Measurements from ENCODE around the gene BIN2.

Gene BIN2

GRCh38 chr12:51368640-51369517 is 44.9 kb upstream of the BIN2 start:
- no peak overlapping the region for H3K4me3 ChIP-seq (ENCODE audit: low read depth, low read length)
- no peak for TF ChIP-seq CTCF (IDR thresholded peaks at IDR 0.05; ENCODE audit: low read depth, low read length, missing control alignments)
- DNase-seq (ENCODE audit: low read depth) = peak; percentile 95

GRCh38 chr12:51365276-51365675 is 41.3 kb upstream of the BIN2 start:
- no peak for TF ChIP-seq CTCF (IDR thresholded peaks at IDR 0.05; ENCODE audit: low read depth, low read length, missing control alignments)
- DNase-seq (ENCODE audit: low read depth) = no peak
- no peak overlapping the region for H3K4me3 ChIP-seq (ENCODE audit: low read depth, low read length)

GRCh38 chr12:51364001-51364400 is 40.0 kb upstream of the BIN2 start:
- no peak overlapping the region for H3K4me3 ChIP-seq (ENCODE audit: low read depth, low read length)
- TF ChIP-seq CTCF (IDR thresholded peaks at IDR 0.05; ENCODE audit: low read depth, low read length, missing control alignments) = no peak
- no peak for DNase-seq (ENCODE audit: low read depth)

GRCh38 chr12:51362747-51363342 is 38.9 kb upstream of the BIN2 start:
- no peak overlapping the region for H3K4me3 ChIP-seq (ENCODE audit: low read depth, low read length)
- no peak for TF ChIP-seq CTCF (IDR thresholded peaks at IDR 0.05; ENCODE audit: low read depth, low read length, missing control alignments)
- no peak for DNase-seq (ENCODE audit: low read depth)

GRCh38 chr12:51362307-51362706 is 38.3 kb upstream of the BIN2 start:
- H3K4me3 ChIP-seq (ENCODE audit: low read depth, low read length) = no peak overlapping the region
- no peak for DNase-seq (ENCODE audit: low read depth)
- no peak for TF ChIP-seq CTCF (IDR thresholded peaks at IDR 0.05; ENCODE audit: low read depth, low read length, missing control alignments)

GRCh38 chr12:51361161-51362016 is 37.4 kb upstream of the BIN2 start:
- no peak for DNase-seq (ENCODE audit: low read depth)
- no peak for TF ChIP-seq CTCF (IDR thresholded peaks at IDR 0.05; ENCODE audit: low read depth, low read length, missing control alignments)
- no peak overlapping the region for H3K4me3 ChIP-seq (ENCODE audit: low read depth, low read length)
